OCI-LY1 (cell line): ENCODE measurements around the gene IRF4.

Experiments
- EZH2 ChIP-seq: fragments of 200-600 bp; sonication (generic), shearing (Covaris generic); IDR thresholded peaks from 2 replicates; pipeline ENCODE4 v1.8.0; 2017; ENCODE audit warnings: borderline replicate concordance, mixed run types, mild to moderate bottlenecking, antibody characterized with exemption, low read length, moderate library complexity, mixed read lengths
- TF ChIP-seq, protein P1 (sequence below): fragments of 200-600 bp; sonication (generic), shearing (Covaris generic); IDR thresholded peaks from 2 replicates; pipeline ENCODE4 v1.5.1; 2017; ENCODE audit warnings: mild to moderate bottlenecking, antibody characterized with exemption, low read length, moderate library complexity, mixed read lengths

DNA sequence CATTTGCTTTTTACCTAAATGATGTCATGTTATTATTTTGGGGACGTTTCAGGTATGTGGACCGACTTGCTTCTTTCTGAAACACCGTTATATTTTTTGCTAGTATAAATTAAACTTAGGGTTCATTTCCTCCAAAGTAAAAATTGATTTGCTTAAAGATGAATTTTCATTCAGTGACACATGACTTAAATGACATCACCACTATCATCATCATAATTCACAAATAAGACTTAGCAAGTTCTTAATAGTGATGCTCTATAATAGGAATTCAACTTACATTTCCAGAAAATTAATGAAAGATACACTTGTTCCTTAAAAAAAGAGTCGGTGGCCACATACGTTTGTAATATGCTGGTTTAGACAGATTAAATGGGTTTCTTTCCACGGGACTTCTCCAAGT lies 9.3 kb downstream of the IRF4 start:
- TF ChIP-seq EZH2: no peak
- TF ChIP-seq, protein P1, sequence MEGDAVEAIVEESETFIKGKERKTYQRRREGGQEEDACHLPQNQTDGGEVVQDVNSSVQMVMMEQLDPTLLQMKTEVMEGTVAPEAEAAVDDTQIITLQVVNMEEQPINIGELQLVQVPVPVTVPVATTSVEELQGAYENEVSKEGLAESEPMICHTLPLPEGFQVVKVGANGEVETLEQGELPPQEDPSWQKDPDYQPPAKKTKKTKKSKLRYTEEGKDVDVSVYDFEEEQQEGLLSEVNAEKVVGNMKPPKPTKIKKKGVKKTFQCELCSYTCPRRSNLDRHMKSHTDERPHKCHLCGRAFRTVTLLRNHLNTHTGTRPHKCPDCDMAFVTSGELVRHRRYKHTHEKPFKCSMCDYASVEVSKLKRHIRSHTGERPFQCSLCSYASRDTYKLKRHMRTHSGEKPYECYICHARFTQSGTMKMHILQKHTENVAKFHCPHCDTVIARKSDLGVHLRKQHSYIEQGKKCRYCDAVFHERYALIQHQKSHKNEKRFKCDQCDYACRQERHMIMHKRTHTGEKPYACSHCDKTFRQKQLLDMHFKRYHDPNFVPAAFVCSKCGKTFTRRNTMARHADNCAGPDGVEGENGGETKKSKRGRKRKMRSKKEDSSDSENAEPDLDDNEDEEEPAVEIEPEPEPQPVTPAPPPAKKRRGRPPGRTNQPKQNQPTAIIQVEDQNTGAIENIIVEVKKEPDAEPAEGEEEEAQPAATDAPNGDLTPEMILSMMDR: no peak
